NOMO-1 (cell line): ENCODE measurements around the gene KNCN.

Source experiments
- DNase-seq, 2 experiments: peaks; one replicate each; lab custom pipeline; 2025; ENCODE audit not compliant: unreplicated experiment in 2 of 2; lab: John Stamatoyannopoulos, UW

Gene KNCN

DNA sequence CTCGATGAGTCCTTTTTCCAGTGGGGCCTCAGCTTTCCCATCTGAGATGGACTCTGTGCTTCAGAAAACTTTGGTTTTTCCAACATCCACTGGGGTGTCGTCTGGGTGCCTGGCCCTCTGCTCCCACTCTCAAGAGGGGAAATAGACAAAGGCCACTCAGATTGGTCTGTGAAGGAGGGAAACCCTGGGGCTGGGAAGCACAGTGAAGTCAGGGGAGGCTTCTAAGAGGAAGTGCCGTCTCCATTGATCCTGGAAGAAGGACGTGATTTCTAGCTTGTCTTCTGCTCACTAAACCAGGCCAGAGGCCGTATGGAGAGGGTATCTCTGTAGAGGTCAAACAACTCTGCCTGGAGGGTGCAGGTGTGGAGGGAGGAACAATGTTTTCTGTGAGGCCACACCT, 5.2 kb downstream of the KNCN start:
- DNase-seq: no peak

DNA sequence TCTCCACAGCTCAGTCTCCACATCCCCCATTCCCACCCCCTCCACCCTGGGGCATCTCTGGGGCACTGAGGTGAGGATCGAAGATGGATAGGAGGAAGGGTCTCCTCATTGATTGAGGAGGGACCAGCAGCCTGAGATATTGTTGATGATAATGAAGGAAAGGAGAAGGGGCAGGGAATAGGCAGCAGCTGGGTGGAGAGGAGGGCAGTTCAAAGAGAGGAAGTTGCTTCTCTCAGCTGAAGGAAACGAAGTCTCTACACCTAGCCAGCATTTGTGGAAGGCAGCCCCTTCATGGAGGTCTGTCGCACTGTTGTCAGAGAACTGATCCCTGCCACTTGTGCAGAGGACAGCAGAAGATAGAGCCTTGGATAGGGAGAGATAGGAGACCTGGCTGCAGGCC, 5.7 kb downstream of the KNCN start:
- no peak for DNase-seq

DNA sequence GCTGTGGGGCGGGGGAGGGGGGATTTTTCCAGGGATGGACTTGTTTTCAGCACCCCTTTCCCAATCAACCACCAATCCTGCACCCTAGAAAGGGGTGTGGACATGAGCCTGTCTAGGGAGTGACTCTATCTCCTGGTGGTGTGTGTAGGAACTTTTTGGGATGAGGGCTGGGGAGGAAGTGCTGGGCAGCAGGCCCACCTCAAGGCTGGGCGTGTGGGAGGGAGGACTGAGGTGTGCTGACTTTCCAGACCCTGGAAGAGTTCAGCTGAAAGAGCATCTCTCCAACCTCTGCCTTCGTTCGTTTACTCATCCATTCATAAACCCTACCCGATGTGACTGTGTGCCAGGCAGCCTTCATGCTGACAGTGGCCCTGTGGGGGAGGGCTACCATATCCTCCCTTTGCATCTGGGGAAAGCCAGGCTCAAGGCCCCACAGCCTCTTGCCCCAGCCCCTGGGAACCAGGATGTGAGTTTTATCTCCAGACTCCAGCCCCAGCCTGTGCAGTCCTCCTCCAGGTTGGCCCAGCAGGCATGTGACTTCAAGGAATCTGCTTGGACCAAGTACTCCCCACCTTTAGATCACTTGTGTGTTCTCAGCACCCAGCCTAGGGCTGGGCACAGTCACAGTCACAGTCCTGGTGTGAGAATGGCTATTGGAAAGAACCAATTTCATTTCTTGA, 6.7 kb downstream of the KNCN start:
- DNase-seq: no peak

GRCh38 chr1:46543761-46544560, 7.5 kb downstream of the KNCN start:
- no peak for DNase-seq

- no peak for DNase-seq
These were observed 8.1 kb downstream of the KNCN start for GRCh38 chr1:46543382-46543760.

DNA sequence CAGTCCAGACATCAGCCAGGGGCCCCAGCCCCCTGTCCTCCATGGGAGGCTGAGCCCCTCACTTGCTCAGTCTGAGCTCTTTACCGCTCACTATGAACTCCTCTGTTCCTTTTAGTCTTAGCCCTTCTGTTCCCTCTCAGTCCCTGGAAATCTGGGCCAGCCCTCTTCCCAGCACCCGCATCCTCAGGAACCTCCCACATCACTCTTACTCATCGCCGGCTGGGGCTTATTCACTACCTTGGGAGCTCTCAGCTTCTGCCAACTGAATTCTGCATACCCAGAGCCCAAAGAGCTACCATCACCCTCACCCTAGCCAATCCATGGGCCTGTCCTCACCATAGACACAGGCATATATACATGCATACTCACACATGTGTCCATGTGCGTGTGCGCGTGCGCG, 11.5 kb downstream of the KNCN start:
- no peak for DNase-seq

DNA sequence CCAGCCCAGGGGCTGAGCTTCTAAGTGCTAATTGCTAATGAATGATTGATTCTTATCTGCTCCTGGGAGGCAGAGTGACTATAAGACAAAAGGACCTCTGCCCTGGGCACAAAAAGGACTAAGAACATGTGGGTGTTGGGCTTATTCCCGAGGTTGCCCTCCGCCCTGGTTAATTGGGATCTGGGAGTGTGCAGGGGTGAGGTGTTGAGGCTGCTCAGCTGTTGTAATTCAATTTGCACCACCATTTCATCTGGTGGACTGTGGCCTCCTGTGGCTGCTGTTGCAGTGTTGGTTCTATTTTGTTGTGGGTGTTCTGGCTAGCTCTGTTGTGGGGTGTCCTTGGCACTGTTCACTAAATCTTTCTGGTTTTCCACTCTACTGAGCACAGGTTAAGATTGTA, 13.3 kb downstream of the KNCN start:
- DNase-seq: no peak

DNA sequence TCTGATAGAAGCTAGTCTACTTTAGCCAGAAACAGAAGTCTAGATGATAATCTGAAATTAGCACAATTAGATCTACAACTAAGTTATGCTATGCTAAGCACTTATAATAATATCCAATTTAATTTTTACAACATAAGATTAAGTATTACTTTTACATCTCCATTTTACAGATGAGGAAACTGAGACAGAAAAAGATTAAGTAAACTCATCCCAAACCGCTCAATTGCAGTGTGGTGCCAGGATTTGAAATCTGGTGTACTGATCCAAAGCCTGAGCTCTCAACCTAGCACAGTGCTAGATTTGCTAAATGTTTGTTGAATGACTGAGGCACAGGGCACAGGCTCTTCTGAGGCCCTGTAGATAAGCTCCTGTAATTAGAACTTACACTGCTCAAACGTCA, 13.8 kb downstream of the KNCN start:
- DNase-seq: no peak

DNA sequence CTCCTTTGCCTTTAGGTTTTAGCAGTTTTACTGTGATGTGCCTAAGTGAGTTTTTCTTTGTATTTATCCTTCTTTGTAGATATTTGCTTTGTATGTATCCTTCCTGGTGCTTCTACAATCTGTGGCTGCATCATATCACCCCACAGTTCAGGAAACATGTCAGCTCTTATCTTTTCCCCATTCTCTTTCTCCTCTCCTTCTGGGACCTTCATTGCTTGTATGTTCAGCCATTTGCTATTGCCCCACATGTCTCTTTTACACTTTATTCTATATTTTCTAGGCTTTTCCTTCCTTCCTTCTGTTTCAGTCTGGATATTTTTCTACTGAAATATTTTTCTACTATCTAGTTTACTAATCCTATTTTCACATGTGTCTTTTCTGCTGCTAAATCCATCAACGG, 14.9 kb downstream of the KNCN start:
- DNase-seq: no peak

DNA sequence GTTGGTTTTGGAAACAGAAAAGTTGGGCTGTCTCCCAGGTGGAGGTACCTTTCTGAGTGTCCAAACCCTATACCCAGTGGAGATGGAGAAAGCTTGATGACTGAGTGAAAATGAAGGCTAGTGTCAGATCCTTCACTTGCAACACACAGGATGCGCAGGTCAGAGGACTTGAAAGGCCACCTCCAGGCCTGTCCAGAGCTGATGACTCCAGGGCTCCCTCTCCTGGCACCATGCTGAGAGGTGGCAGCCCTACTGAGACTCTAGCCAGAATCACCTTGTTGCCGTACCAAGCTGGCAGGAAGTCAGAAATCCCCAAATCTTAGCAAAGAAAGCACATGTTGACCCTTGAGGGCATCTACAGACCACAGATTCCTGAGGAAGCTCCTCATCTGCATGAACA, 16.4 kb downstream of the KNCN start:
- peak; percentile 9 to 16 for DNase-seq

DNA sequence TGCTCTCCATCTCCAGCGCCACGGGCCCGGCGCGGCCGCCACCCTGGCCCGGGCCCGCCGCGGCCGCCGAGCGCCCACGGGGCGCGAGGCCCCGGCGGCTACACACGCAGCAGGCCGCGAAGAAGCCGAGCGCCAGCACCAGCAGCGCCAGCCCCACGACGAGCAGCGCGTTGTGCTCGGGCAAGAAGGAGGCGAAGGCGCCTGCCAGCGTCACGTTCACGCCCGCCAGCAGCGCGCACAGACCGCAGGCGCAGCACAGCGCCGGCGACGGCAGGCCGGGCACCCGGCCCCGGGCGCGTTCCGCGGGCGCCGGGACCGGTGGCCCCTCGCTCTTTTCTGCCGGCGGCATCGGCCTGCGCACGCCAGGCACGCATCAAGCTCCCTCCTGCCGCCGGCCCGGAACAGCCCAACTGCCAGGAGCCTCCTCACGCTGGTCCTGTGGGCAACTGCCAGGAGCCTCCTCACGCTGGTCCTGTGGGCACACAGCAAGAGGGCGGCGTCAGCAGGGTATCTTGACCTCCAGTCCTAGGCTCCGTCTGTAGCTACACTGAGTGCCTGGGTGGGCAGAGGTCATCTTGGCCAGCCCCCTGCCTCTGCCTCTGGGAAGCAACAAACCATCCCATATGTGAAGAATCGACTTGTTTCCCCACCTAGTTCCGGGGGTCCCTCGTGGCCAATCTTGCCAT, 18.1 kb downstream of the KNCN start:
- peak; percentile 14 to 28 for DNase-seq

DNA sequence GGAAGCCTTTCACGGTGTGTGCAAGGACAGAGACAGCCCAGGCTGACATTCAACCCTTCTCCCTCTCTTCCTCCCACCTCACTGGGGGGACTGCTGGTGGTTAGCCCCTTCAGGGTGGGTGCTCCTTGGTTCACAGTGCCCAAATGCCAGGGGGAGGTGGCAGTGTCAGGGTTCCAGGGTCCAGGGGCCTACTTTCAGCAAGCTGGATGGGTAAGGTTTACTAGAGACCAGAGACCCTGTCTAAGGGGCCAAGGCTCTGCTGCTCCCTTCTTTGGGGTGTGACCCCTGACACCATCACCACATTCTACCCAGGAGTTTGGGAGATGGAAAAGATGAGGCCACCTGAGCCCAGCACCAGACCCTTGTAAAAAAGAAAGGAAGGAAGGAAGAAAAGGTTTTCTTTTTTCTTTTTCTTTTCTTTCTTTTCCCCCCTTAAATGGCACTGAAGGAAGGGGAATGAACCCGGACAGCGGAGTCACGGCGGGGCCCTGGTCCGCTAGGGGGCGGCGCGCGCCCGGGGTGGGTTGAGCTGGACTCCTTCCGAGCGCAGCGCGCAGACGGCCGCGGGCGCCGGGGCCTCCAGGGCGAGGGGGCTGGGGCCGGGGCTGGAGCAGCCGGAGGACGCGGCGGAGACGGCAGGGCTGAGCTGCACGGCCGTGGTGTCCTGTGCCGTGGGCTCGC, 18.8 kb downstream of the KNCN start:
- peak; percentile 36 to 45 for DNase-seq

GRCh38 chr1:46532095-46532494, 19.4 kb downstream of the KNCN start:
- DNase-seq: no peak

GRCh38 chr1:46530791-46531409, 20.5 kb downstream of the KNCN start:
- no peak for DNase-seq

DNA sequence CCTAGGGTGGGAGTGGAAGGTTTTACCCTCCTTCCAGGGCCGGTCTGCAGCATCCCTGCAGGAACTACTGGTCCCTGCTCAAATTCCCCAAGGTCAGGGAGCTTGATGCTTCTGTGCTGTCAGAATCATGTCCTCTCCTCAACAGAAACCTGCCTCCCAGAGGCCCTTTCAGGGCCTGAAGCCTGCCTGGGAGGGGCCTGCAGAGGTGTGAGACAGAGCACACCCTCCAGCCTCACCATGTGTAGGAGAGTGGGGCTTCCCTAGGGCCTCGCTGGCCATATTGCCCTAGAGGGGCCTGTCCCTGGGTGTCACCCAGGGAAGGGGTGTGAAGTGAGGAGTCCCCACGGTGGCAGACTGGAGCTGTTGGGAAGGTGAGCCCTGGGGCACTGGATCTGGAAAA, 21.1 kb downstream of the KNCN start:
- DNase-seq: no peak

GRCh38 chr1:46529031-46529630, 22.3 kb downstream of the KNCN start:
- DNase-seq: no peak

GRCh38 chr1:46528297-46528955, 23.0 kb downstream of the KNCN start:
- peak in 1 of 2 experiments; percentile 22 for DNase-seq

DNA sequence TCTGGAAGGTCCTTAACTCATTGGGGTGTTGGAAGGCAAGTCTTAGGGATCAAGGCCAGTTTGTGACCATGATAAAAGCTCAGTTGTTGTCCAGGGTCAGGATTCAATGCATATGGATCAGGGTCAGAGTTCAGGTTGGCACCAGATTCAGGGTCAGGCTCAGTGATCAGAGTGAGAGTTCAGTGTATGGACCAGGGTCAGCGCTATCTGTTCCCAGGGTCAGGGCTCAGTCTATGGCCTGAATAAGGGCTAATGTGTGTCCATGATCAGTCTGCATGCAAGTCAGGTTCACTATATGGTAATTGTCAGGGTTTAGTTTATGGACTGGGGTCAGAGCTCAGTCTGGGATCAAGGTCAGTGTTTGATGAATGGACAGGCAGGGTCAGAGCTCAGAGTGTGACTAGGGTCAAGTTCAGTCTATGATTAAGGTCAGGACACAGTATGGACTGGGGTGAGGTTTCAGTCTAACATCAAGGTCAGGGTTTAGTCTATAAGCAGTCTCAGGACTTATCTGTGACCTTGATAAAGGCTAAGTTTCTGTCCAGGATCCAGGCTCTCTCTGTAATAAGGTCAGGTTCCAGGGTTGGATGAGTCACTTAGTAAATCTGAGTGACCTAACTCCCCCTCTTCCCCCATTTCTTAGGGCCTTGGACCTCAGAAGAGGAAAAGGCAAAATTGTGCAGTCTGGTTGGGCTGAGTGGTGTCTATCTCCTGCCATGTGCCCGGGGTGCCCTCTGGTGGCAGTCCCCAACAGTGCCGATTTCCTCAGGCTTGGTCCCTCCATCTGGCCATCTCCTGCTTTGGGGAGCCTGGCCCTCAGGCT, 23.8 kb downstream of the KNCN start:
- DNase-seq: peak; percentile 68 to 70

- no peak for DNase-seq
These were observed 24.7 kb downstream of the KNCN start for GRCh38 chr1:46526691-46527291.
